Suppressor macrophage (primary cell): ENCODE results near the gene MFAP3.
"Not testable (repeated sequence)": the region's sequence is repeated elsewhere in the genome, so short reads cannot be mapped to it uniquely, and the experiment has no call there.

Source experiments
- DNase-seq, 4 experiments: peaks; one replicate each; pipeline ENCODE4 v3.0.0-alpha.2; 2020 to 2022

Gene MFAP3

GRCh38 chr5:154055201-154055600, 16.4 kb downstream of the MFAP3 start:
- DNase-seq = no peak

- peak in 2 of 4 experiments; percentile 28 to 30 for DNase-seq
Observed at GRCh38 chr5:154058055-154059038, 19.6 kb downstream of the MFAP3 start.

- no peak for DNase-seq
Observed at GRCh38 chr5:154059039-154059430, 20.3 kb downstream of the MFAP3 start.

GRCh38 chr5:154059583-154059982, 20.8 kb downstream of the MFAP3 start:
- no peak for DNase-seq

GRCh38 chr5:154060606-154061005, 21.8 kb downstream of the MFAP3 start:
- DNase-seq = no peak

- no peak for DNase-seq
Observed at GRCh38 chr5:154063372-154063771, 24.6 kb downstream of the MFAP3 start.

- no peak for DNase-seq
Observed at GRCh38 chr5:154065971-154066370, 27.2 kb downstream of the MFAP3 start.

GRCh38 chr5:154069854-154070253, 31.1 kb downstream of the MFAP3 start:
- DNase-seq = not testable (repeated sequence)

- DNase-seq = no peak
Observed at GRCh38 chr5:154071799-154072413, 33.1 kb downstream of the MFAP3 start.

GRCh38 chr5:154072414-154073171, 33.8 kb downstream of the MFAP3 start:
- peak; percentile 81 to 89 (median 86) for DNase-seq

GRCh38 chr5:154076240-154076922, 37.6 kb downstream of the MFAP3 start:
- DNase-seq = no peak

- peak in 3 of 4 experiments; percentile 6 to 7 (median 6) for DNase-seq
Observed at GRCh38 chr5:154077696-154078095, 38.9 kb downstream of the MFAP3 start.

GRCh38 chr5:154078272-154078671, 39.5 kb downstream of the MFAP3 start:
- DNase-seq = peak in 3 of 4 experiments; percentile 17 to 34 (median 23)

GRCh38 chr5:154081246-154081645, 42.5 kb downstream of the MFAP3 start:
- no peak for DNase-seq

GRCh38 chr5:154084062-154084639, 45.4 kb downstream of the MFAP3 start:
- no peak for DNase-seq

- no peak for DNase-seq
Observed at GRCh38 chr5:154086146-154086545, 47.4 kb downstream of the MFAP3 start.

- no peak for DNase-seq
Observed at GRCh38 chr5:154086641-154087040, 47.9 kb downstream of the MFAP3 start.

GRCh38 chr5:154087260-154087659, 48.5 kb downstream of the MFAP3 start:
- no peak for DNase-seq

GRCh38 chr5:154088801-154089200, 50.0 kb downstream of the MFAP3 start:
- DNase-seq = no peak

GRCh38 chr5:154090656-154091055, 51.9 kb downstream of the MFAP3 start:
- no peak for DNase-seq

GRCh38 chr5:154092356-154093141, 53.8 kb downstream of the MFAP3 start:
- DNase-seq = no peak
